ENCODE results near the gene PPP1R9B. TPM values are rescaled to one million over a fixed set of nuclear protein-coding genes. Genes with fewer than 3 reads are reported as not detected.

PPP1R9B gene
- total and polyA plus RNA-seq, 2 donors (not counting 1 experiment from before 2014, with no cell fraction given): 80.7 to 220 TPM

DNA sequence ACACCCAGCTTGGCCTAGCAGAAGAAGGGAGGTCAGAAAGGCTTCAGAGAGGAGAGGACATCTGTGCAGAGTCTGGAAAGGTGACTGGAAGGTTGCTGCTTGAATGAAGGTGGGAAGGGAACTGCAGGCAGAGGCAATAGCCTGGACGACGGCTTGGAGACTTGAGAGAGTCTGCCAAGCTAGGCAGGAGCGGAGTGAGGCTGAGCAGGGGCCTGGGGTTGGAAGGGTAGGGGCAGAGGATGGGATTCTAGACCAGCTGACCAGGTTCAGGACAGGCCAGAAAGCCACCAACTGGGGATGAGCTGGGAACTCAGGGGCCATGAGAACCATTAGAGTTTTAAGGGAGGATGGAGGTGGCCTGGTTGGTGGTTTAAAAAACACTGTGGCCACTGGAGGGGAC, 15.0 kb upstream of the PPP1R9B start:
- Histone ChIP-seq H3K9ac (ENCODE audit: low read length) (no peak overlapping the region), H3K4me1 (ENCODE audit: control insufficient read depth in 2 of 2, insufficient read depth in 2 of 2, low read length in 2 of 2) (peaks cover 48 to 60% of the 10 kb centered on the region in 2 donors), H2AFZ (ENCODE audit: insufficient read depth, low read depth, low read length, poor library complexity, severe bottlenecking) (no peak overlapping the region), H3K36me3 (replicated peaks in 1 of 2; ENCODE audit: control extremely low read depth in 1 of 2, control insufficient read depth in 1 of 2, extremely low read depth in 1 of 2, insufficient read depth in 2 of 2, low read length in 1 of 2) (no peaks in the 10 kb centered on the region), H3K27ac (ENCODE audit: low read length in 2 of 2) (no peak overlapping the region), H3K27me3 (replicated peaks in 1 of 4; ENCODE audit: control extremely low read depth in 1 of 4, control insufficient read depth in 3 of 4, insufficient read depth in 4 of 4, low read length in 3 of 4) (no peaks in the 10 kb centered on the region), H3K9me3 (ENCODE audit: control extremely low read depth in 1 of 3, control insufficient read depth in 2 of 3, insufficient read depth in 1 of 3, low read length in 2 of 3) (no peaks in the 10 kb centered on the region), H3K4me2 (replicated peaks; ENCODE audit: low read depth, low read length, poor library complexity, severe bottlenecking) (no peak overlapping the region), H4K20me1 (ENCODE audit: control insufficient read depth, insufficient read depth, low read length, poor library complexity, severe bottlenecking) (no peaks in the 10 kb centered on the region), H3K79me2 (ENCODE audit: control insufficient read depth, insufficient read depth, low read length) (peaks cover 28% of the 10 kb centered on the region), H3K4me3 (ENCODE audit: control extremely low read depth in 1 of 5, extremely low read depth in 1 of 5, insufficient read depth in 1 of 5, low read depth in 2 of 5, low read length in 4 of 5) (no peak overlapping the region)
- WGBS (ENCODE audit: insufficient coverage): 98% methylated on average over 3 of the region's 3 CpGs
- no peak for TF ChIP-seq EZH2 (IDR thresholded peaks at IDR 0.05; ENCODE audit: borderline replicate concordance, insufficient read depth, low read depth, low read length, poor library complexity, severe bottlenecking)
- TF ChIP-seq, protein P1, sequence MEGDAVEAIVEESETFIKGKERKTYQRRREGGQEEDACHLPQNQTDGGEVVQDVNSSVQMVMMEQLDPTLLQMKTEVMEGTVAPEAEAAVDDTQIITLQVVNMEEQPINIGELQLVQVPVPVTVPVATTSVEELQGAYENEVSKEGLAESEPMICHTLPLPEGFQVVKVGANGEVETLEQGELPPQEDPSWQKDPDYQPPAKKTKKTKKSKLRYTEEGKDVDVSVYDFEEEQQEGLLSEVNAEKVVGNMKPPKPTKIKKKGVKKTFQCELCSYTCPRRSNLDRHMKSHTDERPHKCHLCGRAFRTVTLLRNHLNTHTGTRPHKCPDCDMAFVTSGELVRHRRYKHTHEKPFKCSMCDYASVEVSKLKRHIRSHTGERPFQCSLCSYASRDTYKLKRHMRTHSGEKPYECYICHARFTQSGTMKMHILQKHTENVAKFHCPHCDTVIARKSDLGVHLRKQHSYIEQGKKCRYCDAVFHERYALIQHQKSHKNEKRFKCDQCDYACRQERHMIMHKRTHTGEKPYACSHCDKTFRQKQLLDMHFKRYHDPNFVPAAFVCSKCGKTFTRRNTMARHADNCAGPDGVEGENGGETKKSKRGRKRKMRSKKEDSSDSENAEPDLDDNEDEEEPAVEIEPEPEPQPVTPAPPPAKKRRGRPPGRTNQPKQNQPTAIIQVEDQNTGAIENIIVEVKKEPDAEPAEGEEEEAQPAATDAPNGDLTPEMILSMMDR (IDR thresholded peaks at IDR 0.05): no peak
- ChIA-PET CTCF (interaction anchor here (0.5 to 2.7 kb wide), 7 partner anchors 13 to 287 kb away, joined by 3 to 17 read pairs (median 5); partner anchors contain the start of gene COL1A1), POLR2A (no interaction called here)
- Mint-ChIP-seq H3K4me3 (no peak overlapping the region), H3K9me3 (ENCODE audit: insufficient read depth) (no peaks in the 10 kb centered on the region), H3K27ac (no peak overlapping the region), H3K4me1 (peaks cover 46% of the 10 kb centered on the region), H3K27me3 (no peaks in the 10 kb centered on the region)
- intact Hi-C loops (cut with micrococcal nuclease): no loop called here
- ATAC-seq (ENCODE audit: low read depth): no peak
- DNase-seq: no peak

DNA sequence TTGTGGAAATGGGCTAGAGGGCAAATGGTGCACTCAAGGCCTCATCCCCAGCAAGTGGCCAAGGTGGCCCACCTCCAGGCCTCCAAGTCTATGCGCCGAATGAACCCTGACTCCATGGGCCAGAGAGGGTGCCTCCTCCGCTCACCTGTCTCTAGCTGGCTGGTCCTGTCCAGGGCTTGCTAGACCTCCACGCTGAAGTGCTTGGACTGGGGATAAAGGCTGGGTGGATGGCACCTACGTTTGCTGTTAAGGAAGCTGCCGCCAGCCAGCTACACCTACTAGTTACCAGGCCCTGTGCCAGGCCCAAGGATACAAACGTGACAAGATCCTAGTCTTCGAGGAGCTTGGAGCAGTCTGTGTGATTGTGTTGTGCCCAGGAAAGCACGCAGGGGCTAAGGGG, 14.6 kb upstream of the PPP1R9B start:
- no peak overlapping the region for H3K27ac ChIP-seq (ENCODE audit: low read length in 2 of 2)
- peaks cover 46% of the 10 kb centered on the region for H3K4me1 Mint-ChIP-seq
- no peak overlapping the region for H3K4me3 ChIP-seq (ENCODE audit: control extremely low read depth in 1 of 5, extremely low read depth in 1 of 5, insufficient read depth in 1 of 5, low read depth in 2 of 5, low read length in 4 of 5)
- peaks cover 28% of the 10 kb centered on the region for H3K79me2 ChIP-seq (ENCODE audit: control insufficient read depth, insufficient read depth, low read length)
- H3K27ac Mint-ChIP-seq: no peak overlapping the region
- ChIA-PET CTCF (interaction anchor here (0.5 to 2.7 kb wide), 6 partner anchors 13 to 286 kb away, joined by 4 to 17 read pairs (median 5); partner anchors contain the start of gene COL1A1), POLR2A (interaction anchor here (2.1 kb wide), 1 partner anchor 13 kb away, joined by 14 read pairs; no protein-coding TSS in a partner anchor)
- no peaks in the 10 kb centered on the region for H3K27me3 ChIP-seq (replicated peaks in 1 of 4; ENCODE audit: control extremely low read depth in 1 of 4, control insufficient read depth in 3 of 4, insufficient read depth in 4 of 4, low read length in 3 of 4)
- no peaks in the 10 kb centered on the region for H3K27me3 Mint-ChIP-seq
- no peak overlapping the region for H2AFZ ChIP-seq (ENCODE audit: insufficient read depth, low read depth, low read length, poor library complexity, severe bottlenecking)
- H3K36me3 ChIP-seq (replicated peaks in 1 of 2; ENCODE audit: control extremely low read depth in 1 of 2, control insufficient read depth in 1 of 2, extremely low read depth in 1 of 2, insufficient read depth in 2 of 2, low read length in 1 of 2): no peaks in the 10 kb centered on the region
- TF ChIP-seq, protein P1 (IDR thresholded peaks at IDR 0.05): no peak
- TF ChIP-seq EZH2 (IDR thresholded peaks at IDR 0.05; ENCODE audit: borderline replicate concordance, insufficient read depth, low read depth, low read length, poor library complexity, severe bottlenecking): no peak
- no peak overlapping the region for H3K4me2 ChIP-seq (replicated peaks; ENCODE audit: low read depth, low read length, poor library complexity, severe bottlenecking)
- H3K9ac ChIP-seq (ENCODE audit: low read length): no peak overlapping the region
- DNase-seq (no peak), ATAC-seq (ENCODE audit: low read depth) (no peak)
- H3K4me3 Mint-ChIP-seq: no peak overlapping the region
- H3K9me3 Mint-ChIP-seq (ENCODE audit: insufficient read depth): no peaks in the 10 kb centered on the region
- no peaks in the 10 kb centered on the region for H4K20me1 ChIP-seq (ENCODE audit: control insufficient read depth, insufficient read depth, low read length, poor library complexity, severe bottlenecking)
- 97% methylated on average over 7 of the region's 9 CpGs for WGBS (ENCODE audit: insufficient coverage)
- intact Hi-C loops (cut with micrococcal nuclease): no loop called here
- no peaks in the 10 kb centered on the region for H3K9me3 ChIP-seq (ENCODE audit: control extremely low read depth in 1 of 3, control insufficient read depth in 2 of 3, insufficient read depth in 1 of 3, low read length in 2 of 3)
- peaks cover 48 to 60% of the 10 kb centered on the region in 2 donors for H3K4me1 ChIP-seq (ENCODE audit: control insufficient read depth in 2 of 2, insufficient read depth in 2 of 2, low read length in 2 of 2)
